Neural crest cell (in vitro differentiated cells): Measurements from ENCODE around the gene LCE2B. TPM values are rescaled to one million over a fixed set of nuclear protein-coding genes. Genes with fewer than 3 reads are reported as not detected.
"Not testable (repeated sequence)": the region's sequence is repeated elsewhere in the genome, so short reads cannot be mapped to it uniquely, and the experiment has no call there.

Source experiments
- DNase-seq: peaks from one replicate; pipeline ENCODE4 v3.0.0; 2021; ENCODE audit warnings: low read depth, mixed read lengths, low spot score
- H3K27ac Mint-ChIP-seq: one replicate; pipeline ENCODE4 v1.8.0; 2021; ENCODE audit warnings: mild to moderate bottlenecking, mixed read lengths; ENCODE audit not compliant: unreplicated experiment
- H3K27me3 Mint-ChIP-seq: 2 replicates; pipeline ENCODE4 v1.8.0; 2021; ENCODE audit warnings: low read depth, mild to moderate bottlenecking, mixed read lengths
- H3K36me3 Mint-ChIP-seq: 2 replicates; pipeline ENCODE4 v1.8.0; 2021; ENCODE audit warnings: low read depth, mild to moderate bottlenecking, mixed read lengths
- H3K4me1 Mint-ChIP-seq: 2 replicates; pipeline ENCODE4 v1.8.0; 2021; ENCODE audit warnings: mixed read lengths
- H3K4me3 Mint-ChIP-seq: one replicate; pipeline ENCODE4 v1.8.0; 2021; ENCODE audit warnings: mild to moderate bottlenecking, mixed read lengths
- H3K9me3 Mint-ChIP-seq: 2 replicates; pipeline ENCODE4 v1.8.0; 2021; ENCODE audit warnings: mixed read lengths
- CTCF ChIP-seq: fragments of 200-600 bp; sonication (generic); conservative IDR thresholded peaks from 2 replicates; pipeline ENCODE4 v1.5.0; 2021; ENCODE audit warnings: antibody characterized with exemption, mild to moderate bottlenecking
- total RNA-seq: library from RNA; stranded (reverse); gene quantifications from 2 replicates; pipeline ENCODE4 v1.2.1, GENCODE V29; 2021

Gene LCE2B
- total RNA-seq, 1 donor from 2014 or later = not detected

GRCh38 chr1:152673016-152673415 lies 12.9 kb upstream of the LCE2B start:
- peaks cover 7% of the 10 kb centered on the region for H3K36me3 Mint-ChIP-seq
- H3K27ac Mint-ChIP-seq = no peak overlapping the region
- DNase-seq = no peak
- H3K9me3 Mint-ChIP-seq = peaks cover 29% of the 10 kb centered on the region
- TF ChIP-seq CTCF = no peak
- no peak overlapping the region for H3K4me3 Mint-ChIP-seq
- no peaks in the 10 kb centered on the region for H3K4me1 Mint-ChIP-seq
- H3K27me3 Mint-ChIP-seq = no peaks in the 10 kb centered on the region

GRCh38 chr1:152674983-152675382 lies 10.9 kb upstream of the LCE2B start, which contains the start of gene LCE2C:
LCE2C (plus strand) TSS chr1:152675279; CDS start chr1:152676016, 737 bp downstream.
- H3K4me1 Mint-ChIP-seq, H3K27ac Mint-ChIP-seq, H3K4me3 Mint-ChIP-seq, H3K36me3 Mint-ChIP-seq, H3K27me3 Mint-ChIP-seq, DNase-seq: not testable (repeated sequence)
- peaks cover 28% of the 10 kb centered on the region for H3K9me3 Mint-ChIP-seq

- no peaks in the 10 kb centered on the region for H3K27me3 Mint-ChIP-seq
- H3K4me1 Mint-ChIP-seq = no peaks in the 10 kb centered on the region
- DNase-seq = no peak
- peaks cover 8% of the 10 kb centered on the region for H3K36me3 Mint-ChIP-seq
- no peak overlapping the region for H3K27ac Mint-ChIP-seq
- H3K9me3 Mint-ChIP-seq = peaks cover 27% of the 10 kb centered on the region
- TF ChIP-seq CTCF = no peak
- H3K4me3 Mint-ChIP-seq = no peak overlapping the region
Measured at GRCh38 chr1:152679459-152679858, 6.5 kb upstream of the LCE2B start.

- Mint-ChIP-seq H3K27ac (no peak overlapping the region), H3K4me3 (no peak overlapping the region), H3K27me3 (no peaks in the 10 kb centered on the region), H3K36me3 (peaks cover 11% of the 10 kb centered on the region), H3K4me1 (no peaks in the 10 kb centered on the region), H3K9me3 (peaks cover 23% of the 10 kb centered on the region)
- no peak for TF ChIP-seq CTCF
- DNase-seq = no peak
Measured at GRCh38 chr1:152681616-152682015, 4.3 kb upstream of the LCE2B start.

- no peak for TF ChIP-seq CTCF
- no peak for DNase-seq
- Mint-ChIP-seq H3K27me3 (no peaks in the 10 kb centered on the region), H3K9me3 (peaks cover 18% of the 10 kb centered on the region), H3K4me1 (no peaks in the 10 kb centered on the region), H3K36me3 (peaks cover 10% of the 10 kb centered on the region), H3K27ac (no peak overlapping the region), H3K4me3 (no peak overlapping the region)
Measured at GRCh38 chr1:152683846-152684245, 2.1 kb upstream of the LCE2B start.

GRCh38 chr1:152697701-152698600 lies 12.0 kb downstream of the LCE2B start, which contains the start of gene LCE2A:
LCE2A (plus strand) TSS chr1:152698345; CDS start chr1:152698902, 557 bp downstream.
- no peak for TF ChIP-seq CTCF
- Mint-ChIP-seq H3K27me3 (no peaks in the 10 kb centered on the region), H3K36me3 (peaks cover 10% of the 10 kb centered on the region), H3K9me3 (peaks cover 25% of the 10 kb centered on the region), H3K4me1 (no peaks in the 10 kb centered on the region), H3K27ac (no peak within 1 kb of the TSS), H3K4me3 (no peak within 1 kb of the TSS)
- DNase-seq = no peak
